ENCODE measurements around the gene LRP1-AS. TPM values are rescaled to one million over a fixed set of nuclear protein-coding genes. Genes with fewer than 3 reads are reported as not detected.

Gene LRP1-AS
- not detected in 2 replicates for total RNA-seq

GRCh38 chr12:57146961-57147944 lies at the start of gene LRP1-AS:
LRP1-AS (minus strand) TSS chr12:57147619.

GRCh38 chr12:57127726-57128518 lies 19.5 kb downstream of the LRP1-AS start, which contains the start of gene LRP1:
LRP1 (plus strand) TSS chr12:57128483; CDS start chr12:57128965, 482 bp downstream.

DNA sequence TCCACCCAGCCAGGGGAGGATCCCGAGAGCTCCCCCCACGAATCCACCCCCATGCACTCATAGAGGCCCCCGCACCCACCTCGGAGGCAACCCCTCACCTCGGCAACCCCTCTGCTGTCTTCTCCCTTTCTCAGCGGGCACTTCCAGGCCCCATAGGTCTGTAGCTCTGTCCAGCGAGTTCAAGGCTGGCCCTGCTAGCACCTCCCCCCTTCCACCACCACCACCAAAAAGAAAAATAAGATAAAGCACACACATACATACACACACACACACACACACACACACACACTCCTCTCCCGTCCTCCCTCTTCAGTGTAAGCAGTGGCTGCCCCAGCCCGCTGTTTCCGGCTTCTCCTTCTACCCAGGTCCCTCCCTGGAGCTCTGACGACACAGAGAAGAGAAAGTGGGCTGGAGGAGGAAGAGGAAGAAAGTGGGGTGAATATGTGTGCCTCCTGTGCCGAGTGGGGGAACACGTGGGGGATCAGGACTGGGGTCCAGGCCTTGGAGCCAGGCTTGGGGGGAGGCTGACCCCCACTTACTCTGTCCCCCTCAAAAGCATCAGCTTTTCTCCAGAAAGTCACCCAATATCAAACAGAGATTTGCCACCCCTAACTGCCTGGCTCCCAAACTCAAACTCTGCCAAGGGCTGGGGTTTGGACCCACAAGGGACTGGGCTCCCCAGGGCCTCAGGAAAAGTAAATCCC lies 36.2 kb downstream of the LRP1-AS start, which contains the start of gene STAT6:
Gene STAT6 (minus strand): TSS at position 332 of the 704 bp plus-strand sequence. CDS start 3,084 bp downstream, outside the sequence.

Other genes with a start within 250 kb of the LRP1-AS start
- gene SDR9C7, start 213.2 kb downstream of the LRP1-AS start, total RNA-seq = under 0.01 TPM in 1 of 2 replicates, not detected in the other
- gene RDH16, start 190.0 kb downstream of the LRP1-AS start, total RNA-seq = 0.09 and 0.14 TPM in 2 replicates
- gene ZBTB39, start 141.1 kb downstream of the LRP1-AS start, total RNA-seq = 2.8 and 3.6 TPM in 2 replicates
- gene TAC3, start 131.1 kb downstream of the LRP1-AS start, total RNA-seq = not detected in 2 replicates
- gene MYO1A, start 97.5 kb downstream of the LRP1-AS start, total RNA-seq = under 0.01 TPM in 1 of 2 replicates, not detected in the other
- gene NEMP1, start 68.8 kb downstream of the LRP1-AS start, total RNA-seq = 3.8 and 4.7 TPM in 2 replicates
- gene NAB2, start 58.5 kb downstream of the LRP1-AS start, total RNA-seq = 26.6 and 39.9 TPM in 2 replicates
- 75.2 and 76.1 TPM in 2 replicates for gene STAT6, start 36.3 kb downstream of the LRP1-AS start, total RNA-seq
- 258 and 432 TPM in 2 replicates for gene LRP1, start 19.1 kb downstream of the LRP1-AS start, total RNA-seq
- 0.28 and 0.65 TPM in 2 replicates for gene NXPH4, start 69.2 kb upstream of the LRP1-AS start, total RNA-seq
- gene SHMT2, start 82.1 kb upstream of the LRP1-AS start, total RNA-seq = 223 and 313 TPM in 2 replicates
- 0.14 and 0.37 TPM in 2 replicates for gene STAC3, start 103.6 kb upstream of the LRP1-AS start, total RNA-seq